ENCODE measurements around the gene PHAX. TPM values are rescaled to one million over a fixed set of nuclear protein-coding genes. Genes with fewer than 3 reads are reported as not detected.
"Not testable (repeated sequence)": the region's sequence is repeated elsewhere in the genome, so short reads cannot be mapped to it uniquely, and the experiment has no call there.

The PHAX gene
- total and polyA plus RNA-seq, 2 donors from 2014 or later, result 23.7 to 33.3 TPM

DNA sequence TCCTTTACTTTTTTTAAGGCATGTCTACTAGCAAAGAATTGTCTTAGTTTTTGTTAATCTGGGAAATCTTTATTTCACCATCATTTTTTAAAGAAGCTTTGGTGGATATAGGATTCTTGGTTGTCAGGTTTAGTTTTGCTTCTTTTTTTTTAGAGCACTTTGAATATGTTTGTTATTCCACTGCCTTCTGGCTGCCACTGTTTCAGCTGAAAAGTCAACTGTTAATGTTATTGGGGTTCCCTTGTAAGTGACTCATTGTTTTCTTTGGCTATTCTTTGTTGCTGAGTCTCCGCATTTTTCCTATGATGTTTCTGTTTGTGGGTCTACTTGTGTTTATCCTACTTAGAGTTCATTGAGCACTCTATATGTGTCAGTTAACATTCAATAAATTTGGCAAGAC lies 44.4 kb downstream of the PHAX start:
- H3K9ac ChIP-seq (ENCODE audit: low read length in 3 of 3), result no peak overlapping the region
- H3K4me3 ChIP-seq (ENCODE audit: low read length in 3 of 3), result no peak overlapping the region
- TF ChIP-seq, protein P1, sequence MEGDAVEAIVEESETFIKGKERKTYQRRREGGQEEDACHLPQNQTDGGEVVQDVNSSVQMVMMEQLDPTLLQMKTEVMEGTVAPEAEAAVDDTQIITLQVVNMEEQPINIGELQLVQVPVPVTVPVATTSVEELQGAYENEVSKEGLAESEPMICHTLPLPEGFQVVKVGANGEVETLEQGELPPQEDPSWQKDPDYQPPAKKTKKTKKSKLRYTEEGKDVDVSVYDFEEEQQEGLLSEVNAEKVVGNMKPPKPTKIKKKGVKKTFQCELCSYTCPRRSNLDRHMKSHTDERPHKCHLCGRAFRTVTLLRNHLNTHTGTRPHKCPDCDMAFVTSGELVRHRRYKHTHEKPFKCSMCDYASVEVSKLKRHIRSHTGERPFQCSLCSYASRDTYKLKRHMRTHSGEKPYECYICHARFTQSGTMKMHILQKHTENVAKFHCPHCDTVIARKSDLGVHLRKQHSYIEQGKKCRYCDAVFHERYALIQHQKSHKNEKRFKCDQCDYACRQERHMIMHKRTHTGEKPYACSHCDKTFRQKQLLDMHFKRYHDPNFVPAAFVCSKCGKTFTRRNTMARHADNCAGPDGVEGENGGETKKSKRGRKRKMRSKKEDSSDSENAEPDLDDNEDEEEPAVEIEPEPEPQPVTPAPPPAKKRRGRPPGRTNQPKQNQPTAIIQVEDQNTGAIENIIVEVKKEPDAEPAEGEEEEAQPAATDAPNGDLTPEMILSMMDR (IDR thresholded peaks at IDR 0.05; ENCODE audit: borderline replicate concordance, extremely low read depth, insufficient read depth), result no peak
- H3K9me3 ChIP-seq (ENCODE audit: control insufficient read depth in 2 of 3, insufficient read depth in 1 of 3, low read length in 3 of 3), result peaks cover 0 to 2% (median 0%) of the 10 kb centered on the region in 3 donors
- H3K27me3 ChIP-seq (ENCODE audit: control insufficient read depth, insufficient read depth, low read length), result no peaks in the 10 kb centered on the region
- FAIRE-seq, result no peak
- intact Hi-C loops (cut with DNase I), result no loop called here
- H3K36me3 ChIP-seq (ENCODE audit: control insufficient read depth in 2 of 3, insufficient read depth in 3 of 3, low read length in 3 of 3), result no peaks in the 10 kb centered on the region
- no peak for DNase-seq
- no peak overlapping the region for H3K27ac ChIP-seq (ENCODE audit: low read depth in 2 of 2, low read length in 2 of 2)
- no peaks in the 10 kb centered on the region for H3K4me1 ChIP-seq (ENCODE audit: control insufficient read depth in 2 of 3, insufficient read depth in 2 of 3, low read depth in 1 of 3, low read length in 3 of 3)

DNA sequence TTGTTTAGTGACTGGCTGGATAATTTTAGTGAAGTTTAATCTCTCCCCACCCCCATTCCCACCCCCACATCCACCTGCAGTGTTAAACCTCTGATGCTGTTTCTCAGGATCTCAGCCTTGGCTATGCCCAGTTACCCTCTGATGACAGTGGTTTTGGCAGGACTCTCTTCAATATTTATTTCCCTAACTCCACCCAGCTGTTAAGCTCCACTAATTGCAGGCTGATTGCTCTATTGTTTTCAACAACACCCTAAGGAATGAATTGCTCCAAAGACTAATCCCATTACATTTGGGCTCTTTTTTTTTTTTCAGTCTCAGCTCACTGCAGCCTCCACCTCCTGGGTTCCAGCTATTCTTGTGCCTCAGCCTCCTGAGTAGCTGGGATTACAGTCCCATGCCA lies 46.3 kb downstream of the PHAX start:
- H3K4me1 ChIP-seq (ENCODE audit: control insufficient read depth in 2 of 3, insufficient read depth in 2 of 3, low read depth in 1 of 3, low read length in 3 of 3), result no peaks in the 10 kb centered on the region
- no peaks in the 10 kb centered on the region for H3K27me3 ChIP-seq (ENCODE audit: control insufficient read depth, insufficient read depth, low read length)
- DNase-seq (no peak), FAIRE-seq (no peak)
- H3K9me3 ChIP-seq (ENCODE audit: control insufficient read depth in 2 of 3, insufficient read depth in 1 of 3, low read length in 3 of 3), result peaks cover 0 to 2% (median 0%) of the 10 kb centered on the region in 3 donors
- H3K4me3 ChIP-seq (ENCODE audit: low read length in 3 of 3), result no peak overlapping the region
- no peaks in the 10 kb centered on the region for H3K36me3 ChIP-seq (ENCODE audit: control insufficient read depth in 2 of 3, insufficient read depth in 3 of 3, low read length in 3 of 3)
- no peak overlapping the region for H3K9ac ChIP-seq (ENCODE audit: low read length in 3 of 3)
- H3K27ac ChIP-seq (ENCODE audit: low read depth in 2 of 2, low read length in 2 of 2), result no peak overlapping the region
- intact Hi-C loops (cut with DNase I), result no loop called here
- TF ChIP-seq, protein P1 (IDR thresholded peaks at IDR 0.05; ENCODE audit: borderline replicate concordance, extremely low read depth, insufficient read depth), result no peak

DNA sequence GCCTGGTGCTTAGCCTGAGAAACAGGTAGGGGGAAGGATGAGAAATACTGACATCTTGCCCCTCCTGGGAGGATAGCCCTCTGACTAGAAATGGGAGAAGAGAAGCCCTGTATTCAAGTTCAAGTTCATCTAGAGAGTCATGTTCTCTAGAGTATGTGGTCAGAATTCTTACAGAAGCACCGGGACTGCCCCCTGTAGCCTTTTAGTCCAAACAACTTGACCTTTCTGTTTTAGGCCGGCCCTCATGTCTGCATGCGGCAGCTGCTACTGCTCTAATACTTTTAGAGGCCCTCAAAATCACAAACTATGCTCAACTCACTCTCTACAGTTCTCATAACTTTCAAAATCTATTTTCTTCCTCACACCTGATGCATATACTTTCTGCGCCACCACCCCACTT lies 47.7 kb downstream of the PHAX start:
- FAIRE-seq, result no peak
- intact Hi-C loops (cut with DNase I), result no loop called here
- H3K4me1 ChIP-seq (ENCODE audit: control insufficient read depth in 2 of 3, insufficient read depth in 2 of 3, low read depth in 1 of 3, low read length in 3 of 3), result peaks cover 0 to under 1% (median 0%) of the 10 kb centered on the region in 3 donors
- peaks cover 0 to 2% (median 0%) of the 10 kb centered on the region in 3 donors for H3K9me3 ChIP-seq (ENCODE audit: control insufficient read depth in 2 of 3, insufficient read depth in 1 of 3, low read length in 3 of 3)
- H3K9ac ChIP-seq (ENCODE audit: low read length in 3 of 3), result no peak overlapping the region
- H3K36me3 ChIP-seq (ENCODE audit: control insufficient read depth in 2 of 3, insufficient read depth in 3 of 3, low read length in 3 of 3), result no peaks in the 10 kb centered on the region
- TF ChIP-seq, protein P1 (IDR thresholded peaks at IDR 0.05; ENCODE audit: borderline replicate concordance, extremely low read depth, insufficient read depth), result no peak
- H3K27me3 ChIP-seq (ENCODE audit: control insufficient read depth, insufficient read depth, low read length), result no peaks in the 10 kb centered on the region
- no peak overlapping the region for H3K4me3 ChIP-seq (ENCODE audit: low read length in 3 of 3)
- no peak for DNase-seq
- no peak overlapping the region for H3K27ac ChIP-seq (ENCODE audit: low read depth in 2 of 2, low read length in 2 of 2)

DNA sequence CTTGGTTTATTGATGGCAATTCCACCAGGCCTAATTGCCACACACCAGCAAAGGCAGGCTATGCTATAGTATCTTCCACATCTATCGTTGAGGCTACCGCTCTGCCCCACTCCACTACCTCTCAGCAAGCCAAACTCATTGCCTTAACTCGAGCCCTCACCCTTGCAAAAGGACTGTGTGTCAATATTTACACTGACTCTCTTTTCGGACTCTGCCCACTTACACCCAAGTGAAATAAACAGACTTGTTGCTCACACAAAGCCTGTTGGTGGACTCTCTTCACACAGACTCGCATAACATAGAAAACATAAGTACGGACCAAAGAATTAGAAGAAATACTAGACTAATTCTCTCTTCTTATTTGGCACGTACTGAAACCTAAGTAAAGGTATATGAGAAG lies 48.3 kb downstream of the PHAX start:
- FAIRE-seq; H3K27me3 ChIP-seq (ENCODE audit: control insufficient read depth, insufficient read depth, low read length); H3K36me3 ChIP-seq (ENCODE audit: control insufficient read depth in 2 of 3, insufficient read depth in 3 of 3, low read length in 3 of 3); H3K4me3 ChIP-seq (ENCODE audit: low read length in 3 of 3); H3K9ac ChIP-seq (ENCODE audit: low read length in 3 of 3); H3K9me3 ChIP-seq (ENCODE audit: control insufficient read depth in 2 of 3, insufficient read depth in 1 of 3, low read length in 3 of 3); DNase-seq; H3K4me1 ChIP-seq (ENCODE audit: control insufficient read depth in 2 of 3, insufficient read depth in 2 of 3, low read depth in 1 of 3, low read length in 3 of 3); intact Hi-C loops (cut with DNase I); H3K27ac ChIP-seq (ENCODE audit: low read depth in 2 of 2, low read length in 2 of 2): not testable (repeated sequence)

DNA sequence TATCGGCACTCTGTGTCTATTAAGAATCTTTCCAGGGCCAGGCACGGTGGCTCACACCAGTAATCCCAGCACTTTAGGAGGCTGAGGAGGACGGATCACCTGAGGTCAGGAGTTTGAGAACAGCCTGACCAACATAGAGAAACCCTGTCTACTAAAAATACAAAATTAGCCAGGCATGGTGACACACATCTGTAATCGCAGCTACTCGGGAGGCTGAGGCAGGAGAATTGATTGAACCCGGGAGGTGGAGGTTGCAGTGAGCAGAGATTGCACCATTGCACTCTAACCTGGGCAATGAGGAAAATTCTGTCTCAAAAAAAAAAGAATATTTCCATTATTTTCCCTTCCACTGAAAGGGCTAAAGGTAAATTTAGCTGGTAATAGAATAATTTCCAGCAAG lies 49.0 kb downstream of the PHAX start:
- H3K27ac ChIP-seq (ENCODE audit: low read depth in 2 of 2, low read length in 2 of 2); H3K36me3 ChIP-seq (ENCODE audit: control insufficient read depth in 2 of 3, insufficient read depth in 3 of 3, low read length in 3 of 3); DNase-seq; H3K9ac ChIP-seq (ENCODE audit: low read length in 3 of 3); H3K9me3 ChIP-seq (ENCODE audit: control insufficient read depth in 2 of 3, insufficient read depth in 1 of 3, low read length in 3 of 3); FAIRE-seq; H3K4me3 ChIP-seq (ENCODE audit: low read length in 3 of 3); H3K4me1 ChIP-seq (ENCODE audit: control insufficient read depth in 2 of 3, insufficient read depth in 2 of 3, low read depth in 1 of 3, low read length in 3 of 3); H3K27me3 ChIP-seq (ENCODE audit: control insufficient read depth, insufficient read depth, low read length): not testable (repeated sequence)
- intact Hi-C loops (cut with DNase I), result loop anchor here (10.0 kb wide), 1 partner anchor 135 kb away; no protein-coding TSS in a partner anchor
